GM21619 (cell line): ENCODE data around the gene MARK3.

ENCODE experiments used
- ATAC-seq: cut with Tn5 transposase; IDR thresholded peaks from one replicate; pipeline ENCODE4 v1.9.1; 2021; ENCODE audit not compliant: unreplicated experiment

Gene MARK3

DNA sequence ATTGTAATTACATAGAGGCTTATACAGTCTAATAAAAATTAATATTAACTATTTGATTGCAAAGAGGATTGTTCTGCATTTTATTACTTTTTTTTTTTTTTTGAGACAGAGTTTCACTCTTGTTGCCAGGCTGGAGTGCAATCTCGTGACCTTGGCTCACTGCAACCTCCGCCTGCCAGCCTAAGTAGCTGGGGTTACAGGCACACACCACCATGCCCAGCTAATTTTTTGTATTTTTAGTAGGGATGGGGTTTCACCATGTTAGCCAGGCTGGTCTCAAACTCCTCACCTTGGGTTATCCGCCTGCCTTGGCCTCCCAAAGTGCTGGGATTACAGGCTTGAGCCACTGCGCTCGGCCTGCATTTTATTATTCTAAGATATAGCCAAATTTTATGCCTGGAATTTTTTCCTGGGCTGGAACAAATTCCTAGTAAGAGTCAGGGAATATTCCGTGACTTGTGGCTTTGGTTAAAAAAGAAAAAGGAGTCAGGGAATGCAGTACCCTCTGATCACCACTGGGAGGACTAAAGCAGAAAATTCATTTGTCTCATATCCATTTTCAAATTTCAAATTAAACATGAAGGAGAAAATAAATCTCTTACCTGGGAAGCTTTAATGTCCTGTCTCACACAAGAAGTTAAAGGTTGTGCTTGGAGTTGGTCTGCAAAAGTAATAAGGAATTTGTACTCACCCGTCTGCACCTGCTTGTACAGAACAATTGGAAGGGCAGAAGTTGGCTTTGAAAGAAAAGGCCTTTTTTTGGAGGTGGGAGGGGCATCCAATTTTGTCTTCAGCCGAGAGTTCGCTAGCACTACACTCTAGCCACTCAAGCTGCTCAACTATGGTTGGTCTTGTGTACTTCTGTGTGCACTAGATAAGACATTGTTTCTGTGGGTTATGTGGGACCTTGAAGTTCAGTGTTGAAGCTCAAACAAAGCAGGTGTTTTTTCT, 8.7 kb downstream of the MARK3 start:
- no peak for ATAC-seq

DNA sequence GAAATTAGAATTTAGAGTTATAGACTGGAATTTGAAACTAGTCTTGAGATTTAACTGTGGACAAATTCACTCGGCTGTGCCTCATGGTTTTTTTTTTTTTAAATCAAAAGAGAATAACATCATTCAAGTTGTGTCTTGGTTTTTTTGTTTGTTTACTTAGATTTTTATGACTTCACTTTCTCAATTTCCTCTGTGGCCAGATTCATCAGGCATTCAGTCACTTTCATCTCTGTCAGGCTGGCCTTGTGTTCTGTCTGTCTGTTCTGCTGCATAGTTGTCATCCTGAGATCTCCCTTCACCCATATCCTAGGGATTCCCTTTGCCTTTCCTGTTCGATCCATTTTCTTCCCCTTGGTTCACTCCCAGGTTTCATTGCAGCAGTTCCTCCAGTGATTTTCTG, 10.0 kb downstream of the MARK3 start:
- no peak for ATAC-seq

DNA sequence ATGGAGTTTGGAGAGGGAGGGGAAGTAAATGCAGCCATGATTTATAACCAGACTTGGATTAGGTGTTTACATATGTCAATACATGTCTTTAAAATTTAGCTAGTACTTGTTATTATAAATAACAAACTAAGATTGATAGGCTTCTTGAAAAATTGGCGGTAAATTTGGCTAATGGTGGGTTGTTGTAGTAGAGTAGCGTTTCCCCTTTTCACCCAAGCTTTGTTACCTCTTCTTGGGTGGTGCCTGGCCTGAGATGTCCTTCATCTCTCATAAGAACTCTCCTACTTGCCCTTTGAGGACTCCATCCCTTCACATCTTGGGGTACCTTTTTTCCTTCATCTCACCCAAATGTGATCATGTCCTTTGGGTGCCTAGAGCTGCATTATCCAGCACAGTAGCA, 11.2 kb downstream of the MARK3 start:
- ATAC-seq, result no peak

DNA sequence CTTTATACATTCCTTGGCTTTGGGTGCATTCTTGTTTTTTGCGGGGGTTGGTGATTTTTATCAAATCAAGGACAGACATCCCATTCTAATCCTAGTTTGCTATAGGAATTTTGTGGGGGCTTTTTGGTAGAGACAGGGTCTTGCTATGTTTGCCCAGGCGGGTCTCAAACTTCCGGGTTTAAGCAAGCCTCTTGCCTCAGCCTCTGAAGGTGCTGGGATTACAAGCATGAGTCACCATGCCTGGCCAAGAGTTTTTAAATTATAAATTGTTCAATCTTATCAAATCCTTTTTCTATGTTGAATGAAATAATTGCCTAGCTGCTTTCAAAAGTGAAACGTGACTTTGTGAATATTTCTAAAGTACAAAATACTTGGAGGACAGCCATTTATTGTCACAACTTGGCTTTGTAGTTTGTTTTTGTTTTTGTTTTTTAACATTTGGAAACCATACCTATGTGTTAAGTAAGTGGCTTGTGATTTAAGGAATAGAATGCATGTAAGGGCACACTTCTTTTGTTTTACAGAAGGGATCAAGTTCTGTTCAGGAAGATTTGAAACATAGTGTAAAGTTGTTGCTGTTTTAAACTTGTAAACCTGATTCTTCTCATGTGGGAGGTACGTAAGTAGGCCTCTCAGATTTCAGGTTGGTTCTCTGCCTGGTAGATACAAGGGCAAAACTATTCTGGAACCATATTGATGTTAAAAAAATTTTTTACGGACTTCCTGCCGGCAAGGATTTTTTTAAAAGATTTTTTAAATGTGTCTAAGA, 13.4 kb downstream of the MARK3 start:
- no peak for ATAC-seq

DNA sequence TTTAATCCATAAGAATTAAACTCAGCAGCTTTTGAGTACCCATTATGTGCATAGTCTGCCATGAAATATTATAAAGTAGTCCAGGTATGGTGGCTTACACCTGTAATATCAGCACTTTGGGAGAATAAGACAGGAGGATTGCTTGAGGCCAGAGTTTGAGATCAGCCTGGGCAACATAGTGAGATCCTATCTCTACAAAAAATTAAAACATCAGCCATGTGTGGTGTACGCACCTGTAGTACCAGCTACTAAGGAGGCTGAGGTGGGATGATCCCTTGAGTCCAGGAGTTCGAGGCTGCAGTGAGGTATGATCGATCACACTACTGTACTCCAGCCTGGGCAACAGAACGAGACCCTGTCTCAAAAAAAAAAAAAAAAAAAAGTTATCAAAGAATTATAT, 15.3 kb downstream of the MARK3 start:
- no peak for ATAC-seq

- ATAC-seq, result no peak
These were observed 16.3 kb downstream of the MARK3 start for GRCh38 chr14:103401223-103402214.

- no peak for ATAC-seq
These were observed 17.5 kb downstream of the MARK3 start for GRCh38 chr14:103402695-103403094.

DNA sequence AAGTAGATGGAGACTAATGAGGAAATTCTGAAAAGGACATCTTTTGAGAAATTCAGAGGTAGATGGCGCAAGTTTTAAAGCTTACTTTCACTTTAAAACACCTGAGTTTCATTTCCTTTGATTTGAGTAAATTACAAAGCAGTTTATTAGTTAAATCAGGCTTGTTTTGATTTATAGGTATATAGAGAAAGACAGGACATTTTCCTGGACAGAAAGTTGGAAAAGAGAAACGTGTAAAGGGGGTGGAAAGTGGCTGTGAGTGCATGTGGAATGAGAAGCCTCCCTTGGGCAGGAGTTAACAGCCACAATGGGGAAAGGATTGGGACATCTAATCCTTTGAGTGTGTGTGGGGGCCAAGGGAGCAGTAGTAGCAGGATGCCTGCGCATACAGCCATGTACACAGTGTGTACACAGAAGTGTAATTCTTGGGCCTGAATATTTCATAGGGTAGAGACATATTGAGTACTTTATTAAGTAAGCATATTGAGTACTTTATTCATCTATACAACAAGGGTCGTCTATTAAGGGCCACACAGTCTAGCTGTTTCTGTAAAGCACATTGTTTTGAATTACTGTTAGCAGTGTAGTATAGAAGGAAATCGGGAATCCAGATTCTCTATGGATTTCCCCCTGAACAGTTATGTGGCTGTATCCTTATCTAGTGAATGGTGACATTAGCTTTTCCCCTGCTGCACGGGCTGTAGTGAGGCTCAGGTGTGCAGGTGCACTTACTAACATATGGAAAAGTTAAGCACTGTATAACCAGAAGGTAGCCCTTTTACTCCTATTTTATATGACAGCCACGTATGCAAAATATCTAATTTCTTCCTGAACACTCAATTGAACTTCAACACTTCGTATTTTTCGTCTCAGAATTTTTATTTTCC, 19.1 kb downstream of the MARK3 start:
- no peak for ATAC-seq

GRCh38 chr14:103404920-103405319, 19.7 kb downstream of the MARK3 start:
- no peak for ATAC-seq

GRCh38 chr14:103408491-103409155, 23.4 kb downstream of the MARK3 start:
- no peak for ATAC-seq

DNA sequence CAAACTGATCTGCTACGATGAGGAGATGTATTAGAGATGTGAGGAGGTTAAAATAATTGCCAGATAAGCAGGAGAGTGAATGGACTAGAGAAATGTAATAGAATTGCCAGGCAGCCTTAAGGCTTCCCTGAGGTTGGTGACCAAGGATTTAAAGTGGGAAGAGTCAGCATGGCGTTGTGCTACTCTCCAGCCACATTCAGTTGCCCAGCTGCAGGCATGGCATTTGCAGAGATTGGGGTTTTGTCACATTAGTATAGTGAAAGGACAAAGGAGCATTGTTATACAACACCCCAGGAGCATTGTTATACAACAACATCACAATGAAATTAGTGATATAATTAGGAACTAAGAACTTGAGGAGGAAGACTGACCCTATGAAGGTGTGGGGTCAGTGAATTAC, 31.7 kb downstream of the MARK3 start:
- no peak for ATAC-seq

DNA sequence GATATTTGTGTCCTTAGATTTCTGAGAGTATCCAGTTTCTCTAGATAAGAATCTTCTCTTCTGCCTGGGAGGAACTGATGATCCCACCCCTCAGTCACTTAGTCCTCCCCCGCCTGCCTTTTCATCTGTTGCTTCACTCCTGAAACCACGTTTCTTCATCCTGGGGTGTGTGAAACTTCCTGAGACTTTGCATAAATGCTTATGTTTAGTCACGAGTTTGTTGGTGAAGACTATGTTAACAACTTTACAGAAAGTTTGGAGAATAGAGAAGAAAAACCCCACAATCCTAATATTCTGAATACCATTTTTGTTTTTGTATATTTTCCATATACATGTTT, 33.2 kb downstream of the MARK3 start:
- ATAC-seq, result no peak

DNA sequence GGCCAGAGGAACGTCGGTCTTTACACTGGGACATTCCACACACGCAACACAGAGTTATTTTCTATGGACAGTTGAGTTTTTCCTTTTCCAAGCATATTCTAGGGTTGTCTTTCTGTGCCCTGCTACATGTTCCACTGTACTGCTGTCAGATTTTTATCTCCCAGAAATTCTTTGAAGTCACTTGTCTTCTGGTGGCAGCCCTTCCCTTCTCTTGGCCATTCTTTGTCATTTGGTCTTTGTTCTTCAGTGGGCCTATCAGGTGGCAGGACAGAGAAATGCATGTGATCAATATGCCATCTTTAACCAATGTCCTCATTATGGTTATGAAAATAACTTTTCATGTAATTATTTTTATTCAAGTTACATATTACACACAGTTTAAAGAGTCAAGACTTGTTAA, 36.3 kb downstream of the MARK3 start:
- no peak for ATAC-seq

- no peak for ATAC-seq
These were observed 37.8 kb downstream of the MARK3 start for GRCh38 chr14:103423050-103423461.

GRCh38 chr14:103427485-103428443, 42.5 kb downstream of the MARK3 start:
- no peak for ATAC-seq

GRCh38 chr14:103428723-103429556, 43.7 kb downstream of the MARK3 start:
- ATAC-seq, result no peak

- ATAC-seq, result no peak
These were observed 45.1 kb downstream of the MARK3 start for GRCh38 chr14:103430358-103430757.
